ENCODE measurements around the gene B4GALT5. TPM values are rescaled to one million over a fixed set of nuclear protein-coding genes. Genes with fewer than 3 reads are reported as not detected.

The B4GALT5 gene
- total RNA-seq, 1 experiment from 2014 or later, result 77.0 TPM

- no peaks in the 10 kb centered on the region for H3K36me3 Mint-ChIP-seq (ENCODE audit: insufficient read depth in 1 of 3, low read depth in 3 of 3)
- Histone ChIP-seq H3K4me1 (ENCODE audit: insufficient read depth, low read length) (no peaks in the 10 kb centered on the region), H2BK20ac (ENCODE audit: low read depth, low read length, poor library complexity, severe bottlenecking) (no peak overlapping the region), H3K27ac (ENCODE audit: insufficient read length, low read depth, low read length) (no peak overlapping the region), H4K8ac (replicated peaks; ENCODE audit: insufficient read length, low read depth, low read length) (no peak overlapping the region), H2BK12ac (ENCODE audit: insufficient read length, low read depth, low read length) (no peak overlapping the region), H2BK15ac (ENCODE audit: low read depth, low read length) (no peak overlapping the region), H3K23ac (ENCODE audit: insufficient read length, low read depth, low read length) (no peak overlapping the region), H3K56ac (ENCODE audit: insufficient read length, low read depth, low read length) (no peak overlapping the region), H3K23me2 (ENCODE audit: insufficient read length, low read depth, low read length, poor library complexity, severe bottlenecking) (no peaks in the 10 kb centered on the region), H3K14ac (ENCODE audit: insufficient read depth, low read length) (no peak overlapping the region), H2BK5ac (ENCODE audit: insufficient read length, low read length) (no peak overlapping the region), H3K4ac (ENCODE audit: low read depth, low read length) (no peak overlapping the region), H3K27me3 (ENCODE audit: insufficient read depth, low read length) (no peaks in the 10 kb centered on the region), H3T11ph (ENCODE audit: low read length) (no peak overlapping the region), H4K5ac (ENCODE audit: insufficient read length, low read depth, low read length) (no peak overlapping the region), H2BK120ac (ENCODE audit: low read depth, low read length, poor library complexity, severe bottlenecking) (no peak overlapping the region), H3K18ac (ENCODE audit: insufficient read length, low read depth, low read length) (no peak overlapping the region), H4K20me1 (ENCODE audit: control insufficient read depth, insufficient read depth, insufficient read length) (no peaks in the 10 kb centered on the region), H3K9me3 (ENCODE audit: control insufficient read depth, low read depth, low read length) (no peaks in the 10 kb centered on the region), H3K79me1 (ENCODE audit: insufficient read depth, low read depth, low read length, poor library complexity, severe bottlenecking) (no peaks in the 10 kb centered on the region), H2AFZ (ENCODE audit: low read length) (no peak overlapping the region), H3K9ac (ENCODE audit: extremely low read depth, insufficient read length, low read length) (no peak overlapping the region), H3K79me2 (ENCODE audit: insufficient read depth, low read length) (no peaks in the 10 kb centered on the region), H2AK5ac (ENCODE audit: insufficient read length, low read length) (no peak overlapping the region), H4K91ac (ENCODE audit: insufficient read length, low read depth, low read length) (no peak overlapping the region), H3K4me2 (ENCODE audit: insufficient read depth, insufficient read length, low read length) (no peak overlapping the region)
- no peaks in the 10 kb centered on the region for H3K9me3 Mint-ChIP-seq
- WGBS (ENCODE audit: extremely low coverage, insufficient read length, low lambda C conversion rate), result no CpG with 5 or more reads among the region's 5 CpGs
- no peak overlapping the region for H3K4me3 Mint-ChIP-seq
- DNase-seq, result no peak
- H3K4me1 Mint-ChIP-seq, result peaks cover 8 to 13% of the 10 kb centered on the region in 2 experiments
- H3K27ac Mint-ChIP-seq, result no peak overlapping the region
- TF ChIP-seq CTCF (conservative IDR thresholded peaks at IDR 0.05), result no peak
- H3K27me3 Mint-ChIP-seq (ENCODE audit: low read depth), result no peaks in the 10 kb centered on the region
These were observed 27.1 kb upstream of the B4GALT5 start for GRCh38 chr20:49740807-49741206.
